OCI-LY7 (cell line): ENCODE data around the gene YTHDF1. TPM values are rescaled to one million over a fixed set of nuclear protein-coding genes. Genes with fewer than 3 reads are reported as not detected.

Source experiments
- BruUV-seq: library from RNA; stranded (reverse); fragments of 400-500 nt; replicated peaks from 2 replicates; lab custom pipeline; 2021; lab: Mats Ljungman, UMichigan
- CTCF ChIA-PET: fragments of 300-600 bp; sonication (Branson Sonifier 250); formaldehyde crosslinking; loops from one replicate; lab custom pipeline; 2022; ENCODE audit warnings: antibody characterized with exemption; ENCODE audit not compliant: unreplicated experiment; lab: Charles Lee
- POLR2A ChIA-PET: fragments of 300-600 bp; sonication (Branson Sonifier 250); formaldehyde crosslinking; loops from one replicate; lab custom pipeline; 2022; ENCODE audit warnings: antibody characterized with exemption; lab: Charles Lee
- DNase-seq: peaks from one replicate; pipeline ENCODE4 v3.0.0-alpha.2; 2015; ENCODE audit warnings: low spot score
- H2AFZ ChIP-seq: fragments of 200-600 bp; sonication (generic), shearing (Covaris generic); 2 replicates; pipeline ENCODE4 v1.6.1; 2014; ENCODE audit warnings: mild to moderate bottlenecking, antibody characterized with exemption, low read length, moderate library complexity
- H3K27ac ChIP-seq: fragments of 200-600 bp; sonication (generic); 2 replicates; pipeline ENCODE4 v1.5.1; 2014; ENCODE audit warnings: mixed run types, low read depth, mild to moderate bottlenecking, moderate library complexity, low read length, inconsistent platforms; ENCODE audit not compliant: poor library complexity, severe bottlenecking
- H3K36me3 ChIP-seq: fragments of 200-600 bp; sonication (generic); 2 replicates; pipeline ENCODE4 v1.6.1; 2014; ENCODE audit warnings: mild to moderate bottlenecking, antibody characterized with exemption, low read length, moderate library complexity, mixed read lengths; ENCODE audit not compliant: insufficient read depth
- H3K4me1 ChIP-seq: fragments of 200-600 bp; sonication (generic); 2 replicates; pipeline ENCODE4 v1.5.1; 2014; ENCODE audit warnings: mild to moderate bottlenecking, low read length; ENCODE audit not compliant: insufficient read depth, poor library complexity, severe bottlenecking
- H3K4me2 ChIP-seq: fragments of 200-600 bp; sonication (generic); 2 replicates; pipeline ENCODE4 v1.6.1; 2014; ENCODE audit warnings: mild to moderate bottlenecking, low read length
- H3K4me3 ChIP-seq: fragments of 200-600 bp; sonication (generic); 2 replicates; pipeline ENCODE4 v1.5.1; 2014; ENCODE audit warnings: mild to moderate bottlenecking, low read depth, low read length; ENCODE audit not compliant: poor library complexity, severe bottlenecking
- H3K79me2 ChIP-seq: fragments of 200-600 bp; sonication (generic); 2 replicates; pipeline ENCODE4 v1.6.1; 2016; ENCODE audit warnings: low read depth, mild to moderate bottlenecking, low read length, moderate library complexity, mixed read lengths; ENCODE audit not compliant: insufficient read depth
- H3K9me2 ChIP-seq: fragments of 200-600 bp; sonication (generic); 2 replicates; pipeline ENCODE4 v1.6.1; 2016; ENCODE audit warnings: mild to moderate bottlenecking, low read length, mixed read lengths; ENCODE audit not compliant: insufficient read depth
- H3K9me3 ChIP-seq: fragments of 200-600 bp; sonication (generic); 2 replicates; pipeline ENCODE4 v1.6.1; 2014; ENCODE audit warnings: mild to moderate bottlenecking, mixed run types, low read length, mixed read lengths
- H4K20me1 ChIP-seq: fragments of 200-600 bp; sonication (generic); 2 replicates; pipeline ENCODE4 v1.6.1; 2014; ENCODE audit warnings: mild to moderate bottlenecking, antibody characterized with exemption, low read length, moderate library complexity, mixed read lengths; ENCODE audit not compliant: insufficient read depth
- EZH2phosphoT487 ChIP-seq: fragments of 200-600 bp; sonication (generic); IDR thresholded peaks from 2 replicates; pipeline ENCODE4 v1.6.1; 2018; ENCODE audit warnings: low read depth, borderline replicate concordance, mild to moderate bottlenecking, mixed run types, antibody characterized with exemption, low read length, moderate library complexity, mixed read lengths
- intact Hi-C: fragments of 100-400 bp; cut with micrococcal nuclease; formaldehyde crosslinking; loops from one replicate; pipeline ENCODE4 v1.10.0; 2022; ENCODE audit not compliant: unreplicated experiment
- total RNA-seq, 2 experiments: library from RNA; depleted of rRNA in 1 of 2; stranded (reverse); fragments of >200 nt in 1 of 2; shearing (Covaris generic) in 1 of 2; gene quantifications; 2 replicates each; pipeline ENCODE4 v1.2.3, GENCODE V29; 2014 to 2022
- TF ChIP-seq, protein P1 (sequence below): fragments of 200-600 bp; sonication (generic); conservative IDR thresholded peaks from 2 replicates; pipeline ENCODE4 v1.5.1; 2014; ENCODE audit warnings: mild to moderate bottlenecking, antibody characterized with exemption, low read length, moderate library complexity, mixed read lengths

Gene YTHDF1
- total RNA-seq, 2 experiments from 2014 or later: 31.3 to 42.7 TPM

DNA sequence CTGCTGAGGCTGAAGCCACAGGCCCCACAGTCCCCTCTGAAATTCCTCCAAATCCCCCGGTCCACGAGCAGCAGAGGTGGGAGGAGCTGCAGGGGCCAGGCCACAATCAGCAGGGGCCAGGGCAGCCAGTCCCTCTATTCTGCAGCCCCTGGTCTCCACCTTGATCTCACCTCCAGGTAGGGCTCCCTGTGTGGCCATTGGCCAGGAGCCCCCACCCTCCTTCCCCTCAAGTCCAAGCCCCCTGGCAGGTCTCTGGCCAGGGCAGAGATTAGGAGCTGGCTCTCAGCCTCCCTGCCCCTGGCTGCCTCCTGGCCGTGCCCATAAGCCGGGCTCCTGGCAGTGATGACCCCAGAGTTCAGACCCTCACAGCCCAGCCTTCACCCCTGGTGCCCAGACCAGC is 34.7 kb downstream of the YTHDF1 start:
- intact Hi-C loops: no loop called here
- H3K4me2 ChIP-seq: no peak overlapping the region
- no TSS peak for BruUV-seq
- H3K9me3 ChIP-seq: no peaks in the 10 kb centered on the region
- POLR2A ChIA-PET: no interaction called here
- CTCF ChIA-PET: no interaction called here
- H3K79me2 ChIP-seq: no peaks in the 10 kb centered on the region
- no peak overlapping the region for H2AFZ ChIP-seq
- TF ChIP-seq, protein P1, sequence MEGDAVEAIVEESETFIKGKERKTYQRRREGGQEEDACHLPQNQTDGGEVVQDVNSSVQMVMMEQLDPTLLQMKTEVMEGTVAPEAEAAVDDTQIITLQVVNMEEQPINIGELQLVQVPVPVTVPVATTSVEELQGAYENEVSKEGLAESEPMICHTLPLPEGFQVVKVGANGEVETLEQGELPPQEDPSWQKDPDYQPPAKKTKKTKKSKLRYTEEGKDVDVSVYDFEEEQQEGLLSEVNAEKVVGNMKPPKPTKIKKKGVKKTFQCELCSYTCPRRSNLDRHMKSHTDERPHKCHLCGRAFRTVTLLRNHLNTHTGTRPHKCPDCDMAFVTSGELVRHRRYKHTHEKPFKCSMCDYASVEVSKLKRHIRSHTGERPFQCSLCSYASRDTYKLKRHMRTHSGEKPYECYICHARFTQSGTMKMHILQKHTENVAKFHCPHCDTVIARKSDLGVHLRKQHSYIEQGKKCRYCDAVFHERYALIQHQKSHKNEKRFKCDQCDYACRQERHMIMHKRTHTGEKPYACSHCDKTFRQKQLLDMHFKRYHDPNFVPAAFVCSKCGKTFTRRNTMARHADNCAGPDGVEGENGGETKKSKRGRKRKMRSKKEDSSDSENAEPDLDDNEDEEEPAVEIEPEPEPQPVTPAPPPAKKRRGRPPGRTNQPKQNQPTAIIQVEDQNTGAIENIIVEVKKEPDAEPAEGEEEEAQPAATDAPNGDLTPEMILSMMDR: no peak
- TF ChIP-seq EZH2phosphoT487: no peak
- H3K4me3 ChIP-seq: no peak overlapping the region
- H3K9me2 ChIP-seq: no peaks in the 10 kb centered on the region
- H4K20me1 ChIP-seq: no peaks in the 10 kb centered on the region
- no peaks in the 10 kb centered on the region for H3K36me3 ChIP-seq
- no peak overlapping the region for H3K27ac ChIP-seq
- H3K4me1 ChIP-seq: no peaks in the 10 kb centered on the region
- no peak for DNase-seq

DNA sequence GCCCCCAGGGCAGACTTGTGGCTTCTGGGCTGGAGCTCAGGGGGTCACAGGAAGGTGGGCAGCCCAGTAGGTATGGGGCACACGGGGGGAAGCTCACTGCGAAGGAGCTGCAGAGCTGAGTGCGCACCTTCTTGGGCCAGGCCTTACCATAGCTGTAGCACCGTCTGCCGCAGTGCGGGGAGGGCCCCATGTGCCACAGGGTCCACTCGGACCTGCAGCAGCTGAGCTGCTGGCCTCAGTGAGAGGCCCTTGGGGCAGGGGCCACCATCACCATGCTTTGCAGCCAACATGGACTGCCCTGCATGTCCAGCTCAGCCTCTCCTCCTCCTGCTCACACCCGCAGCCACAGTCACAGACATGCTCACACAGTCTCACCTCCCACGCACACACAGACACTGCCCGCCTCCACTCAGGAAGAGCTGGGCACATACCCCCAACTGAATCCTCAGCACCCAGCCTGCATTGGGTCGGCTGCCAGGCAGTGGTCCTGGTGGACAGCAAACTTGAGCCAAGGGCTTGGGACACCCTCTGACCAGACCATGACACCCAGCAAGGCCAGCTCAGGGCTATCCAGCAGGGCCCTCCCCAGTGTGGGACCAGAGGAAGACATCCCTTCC is 35.3 kb downstream of the YTHDF1 start:
- Histone ChIP-seq H3K4me1 (no peaks in the 10 kb centered on the region), H2AFZ (no peak overlapping the region), H4K20me1 (no peaks in the 10 kb centered on the region), H3K4me2 (no peak overlapping the region), H3K79me2 (no peaks in the 10 kb centered on the region), H3K9me2 (no peaks in the 10 kb centered on the region), H3K4me3 (no peak overlapping the region), H3K36me3 (no peaks in the 10 kb centered on the region), H3K27ac (no peak overlapping the region), H3K9me3 (no peaks in the 10 kb centered on the region)
- BruUV-seq: no TSS peak
- CTCF ChIA-PET: interaction anchor here (0.6 kb wide), 1 partner anchor 21 kb away, joined by 3 read pairs; no protein-coding TSS in a partner anchor
- POLR2A ChIA-PET: no interaction called here
- intact Hi-C loops: no loop called here
- TF ChIP-seq, protein P1: no peak
- no peak for DNase-seq
